Islet precursor cell (in vitro differentiated cells): ENCODE measurements around the gene DACT3.

Source experiments
- DNase-seq: peaks from one replicate; pipeline ENCODE4 v3.0.0-alpha.2; 2018

The DACT3 gene

GRCh38 chr19:46610851-46611770 lies 49.9 kb downstream of the DACT3 start:
- DNase-seq: peak; percentile 48

- no peak for DNase-seq
Measured at GRCh38 chr19:46610413-46610775, 50.6 kb downstream of the DACT3 start.

GRCh38 chr19:46609511-46610412 lies 51.2 kb downstream of the DACT3 start:
- DNase-seq: peak; percentile 43

GRCh38 chr19:46608581-46609345 lies 52.2 kb downstream of the DACT3 start:
- peak; percentile 40 for DNase-seq

GRCh38 chr19:46608178-46608577 lies 52.8 kb downstream of the DACT3 start:
- DNase-seq: peak; percentile 35

GRCh38 chr19:46607448-46607841 lies 53.5 kb downstream of the DACT3 start:
- DNase-seq: peak; percentile 27

- peak; percentile 31 for DNase-seq
Measured at GRCh38 chr19:46606681-46607447, 54.1 kb downstream of the DACT3 start.

- DNase-seq: no peak
Measured at GRCh38 chr19:46606019-46606418, 55.0 kb downstream of the DACT3 start.

- no peak for DNase-seq
Measured at GRCh38 chr19:46605356-46605821, 55.6 kb downstream of the DACT3 start.

- DNase-seq: peak; percentile 43
Measured at GRCh38 chr19:46604781-46605355, 56.1 kb downstream of the DACT3 start.

- DNase-seq: peak; percentile 40
Measured at GRCh38 chr19:46603752-46604231, 57.2 kb downstream of the DACT3 start.

GRCh38 chr19:46603195-46603637 lies 57.8 kb downstream of the DACT3 start:
- DNase-seq: peak; percentile 51

GRCh38 chr19:46602392-46603194 lies 58.4 kb downstream of the DACT3 start:
- peak; percentile 54 for DNase-seq

GRCh38 chr19:46601318-46602224 lies 59.4 kb downstream of the DACT3 start, which contains the start of gene CALM3:
CALM3 (plus strand) TSS chr19:46601330; CDS start chr19:46601435, 105 bp downstream.
- peak; percentile 60 for DNase-seq

- DNase-seq: peak; percentile 98
Measured at GRCh38 chr19:46600384-46601317, 60.3 kb downstream of the DACT3 start.

GRCh38 chr19:46599716-46600373 lies 61.1 kb downstream of the DACT3 start:
- no peak for DNase-seq

- no peak for DNase-seq
Measured at GRCh38 chr19:46598372-46598917, 62.5 kb downstream of the DACT3 start.
